AG04450 (cell line): Measurements from ENCODE around the gene VPS13D. TPM values are rescaled to one million over a fixed set of nuclear protein-coding genes. Genes with fewer than 3 reads are reported as not detected.

Experiments used
- CTCF ChIA-PET: fragments of 300-600, 350-600 bp; formaldehyde crosslinking; extraction: SDS; loops from one replicate; lab custom pipeline; 2022; ENCODE audit warnings: antibody characterized with exemption, inconsistent platforms; lab: Charles Lee
- POLR2A ChIA-PET: fragments of 350-600 bp; formaldehyde crosslinking; extraction: SDS; loops from one replicate; lab custom pipeline; 2021; ENCODE audit warnings: antibody characterized with exemption, inconsistent platforms; lab: Yijun Ruan, JAX
- DNase-seq: peaks from one replicate; pipeline ENCODE4 v3.0.0-alpha.2; 2011; ENCODE audit warnings: low read depth, low spot score
- H3K27ac ChIP-seq: one replicate; pipeline ENCODE4 v1.5.1; 2012; ENCODE audit warnings: low read depth, low read length, control low read depth
- H3K27me3 ChIP-seq: one replicate; pipeline ENCODE4 v1.6.0; 2012; ENCODE audit warnings: low read length; ENCODE audit not compliant: control insufficient read depth, insufficient read depth
- H3K4me3 ChIP-seq: 2 replicates; pipeline ENCODE4 v1.5.1; 2011; ENCODE audit warnings: mild to moderate bottlenecking, low read depth, low read length, control low read depth
- H3K9me3 ChIP-seq: 2 replicates; pipeline ENCODE4 v1.5.1; 2012; ENCODE audit warnings: low read length; ENCODE audit not compliant: control insufficient read depth, insufficient read depth
- CTCF ChIP-seq: IDR thresholded peaks from 2 replicates; pipeline ENCODE4 v1.5.1; 2011; ENCODE audit warnings: low read depth, low read length, control low read depth, inconsistent platforms
- polyA plus RNA-seq: library from polyadenylated mRNA; depleted of rRNA; stranded (reverse); fragments of >200 nt; gene quantifications from 2 replicates; pipeline ENCODE4 v1.2.3, GENCODE V29; 2011

The VPS13D gene
- polyA plus RNA-seq, 1 experiment = 18.3 TPM

GRCh38 chr1:12441414-12442105 lies 211.7 kb downstream of the VPS13D start:
- POLR2A ChIA-PET = no interaction called here
- Histone ChIP-seq H3K27me3 (no peaks in the 10 kb centered on the region), H3K4me3 (no peak overlapping the region), H3K27ac (no peak overlapping the region), H3K9me3 (no peaks in the 10 kb centered on the region)
- no peak for DNase-seq
- TF ChIP-seq CTCF = no peak
- CTCF ChIA-PET = interaction anchor here (0.9 kb wide), 1 partner anchor 177 kb away, joined by 3 read pairs; the partner anchor contains the start of gene DHRS3

- H3K27ac ChIP-seq = no peak overlapping the region
- POLR2A ChIA-PET = no interaction called here
- H3K4me3 ChIP-seq = no peak overlapping the region
- DNase-seq = no peak
- H3K27me3 ChIP-seq = no peaks in the 10 kb centered on the region
- no peaks in the 10 kb centered on the region for H3K9me3 ChIP-seq
- CTCF ChIA-PET = interaction anchor here (0.9 kb wide), 1 partner anchor 176 kb away, joined by 3 read pairs; the partner anchor contains the start of gene DHRS3
- no peak for TF ChIP-seq CTCF
Observed at GRCh38 chr1:12442217-12442616, 212.4 kb downstream of the VPS13D start.

GRCh38 chr1:12443151-12443550 lies 213.3 kb downstream of the VPS13D start:
- ChIA-PET POLR2A (no interaction called here), CTCF (no interaction called here)
- no peak overlapping the region for H3K27ac ChIP-seq
- H3K9me3 ChIP-seq = no peaks in the 10 kb centered on the region
- H3K4me3 ChIP-seq = no peak overlapping the region
- DNase-seq = no peak
- H3K27me3 ChIP-seq = no peaks in the 10 kb centered on the region
- no peak for TF ChIP-seq CTCF

GRCh38 chr1:12444329-12444841 lies 214.6 kb downstream of the VPS13D start:
- H3K9me3 ChIP-seq = no peaks in the 10 kb centered on the region
- POLR2A ChIA-PET = no interaction called here
- DNase-seq = no peak
- no peak for TF ChIP-seq CTCF
- H3K27me3 ChIP-seq = no peaks in the 10 kb centered on the region
- H3K4me3 ChIP-seq = no peak overlapping the region
- CTCF ChIA-PET = interaction anchor here (0.7 kb wide), 1 partner anchor 30 kb away, joined by 3 read pairs; no protein-coding TSS in a partner anchor
- H3K27ac ChIP-seq = no peak overlapping the region

- no peak overlapping the region for H3K4me3 ChIP-seq
- POLR2A ChIA-PET = interaction anchor here (0.5 kb wide), 1 partner anchor 16 kb away, joined by 3 read pairs; no protein-coding TSS in a partner anchor
- H3K9me3 ChIP-seq = no peaks in the 10 kb centered on the region
- no peaks in the 10 kb centered on the region for H3K27me3 ChIP-seq
- CTCF ChIA-PET = interaction anchor here (0.9 kb wide), 1 partner anchor 38 kb away, joined by 3 read pairs; no protein-coding TSS in a partner anchor
- TF ChIP-seq CTCF = no peak
- no peak for DNase-seq
- no peak overlapping the region for H3K27ac ChIP-seq
Observed at GRCh38 chr1:12445257-12445656, 215.4 kb downstream of the VPS13D start.
